DND-41 (cell line): Measurements from ENCODE around the gene LRRC3B.

Source experiments
- EZH2 ChIP-seq: IDR thresholded peaks from 3 replicates; pipeline ENCODE4 v1.6.1; 2012; ENCODE audit warnings: borderline replicate concordance, low read depth, mild to moderate bottlenecking, moderate library complexity, low read length, inconsistent platforms; ENCODE audit not compliant: severe bottlenecking
- TF ChIP-seq, protein P1 (sequence below): IDR thresholded peaks from 2 replicates; pipeline ENCODE4 v1.5.1; 2012; ENCODE audit warnings: borderline replicate concordance, low read length, moderate library complexity, mild to moderate bottlenecking; ENCODE audit not compliant: poor library complexity, severe bottlenecking; ENCODE audit errors: extremely low read depth

DNA sequence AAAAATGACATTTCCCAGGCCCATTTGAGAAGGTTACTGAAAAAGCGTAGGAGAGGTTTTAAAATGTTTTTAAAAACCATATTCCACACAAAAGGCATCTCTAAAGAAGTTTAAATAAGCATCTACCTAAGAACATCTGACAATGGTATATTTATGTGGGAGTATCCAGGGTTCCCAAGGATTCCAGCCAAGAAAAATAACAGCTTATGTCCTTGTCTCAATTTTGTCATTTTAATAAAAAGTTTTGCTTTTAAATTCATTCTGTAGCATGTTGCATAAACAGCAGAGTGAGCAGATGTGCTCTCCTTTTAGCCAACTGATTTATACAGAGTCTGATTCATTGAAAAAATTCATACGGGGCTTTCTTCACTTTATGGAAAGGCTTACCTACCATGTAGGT, 129.9 kb downstream of the LRRC3B start:
- TF ChIP-seq, protein P1, sequence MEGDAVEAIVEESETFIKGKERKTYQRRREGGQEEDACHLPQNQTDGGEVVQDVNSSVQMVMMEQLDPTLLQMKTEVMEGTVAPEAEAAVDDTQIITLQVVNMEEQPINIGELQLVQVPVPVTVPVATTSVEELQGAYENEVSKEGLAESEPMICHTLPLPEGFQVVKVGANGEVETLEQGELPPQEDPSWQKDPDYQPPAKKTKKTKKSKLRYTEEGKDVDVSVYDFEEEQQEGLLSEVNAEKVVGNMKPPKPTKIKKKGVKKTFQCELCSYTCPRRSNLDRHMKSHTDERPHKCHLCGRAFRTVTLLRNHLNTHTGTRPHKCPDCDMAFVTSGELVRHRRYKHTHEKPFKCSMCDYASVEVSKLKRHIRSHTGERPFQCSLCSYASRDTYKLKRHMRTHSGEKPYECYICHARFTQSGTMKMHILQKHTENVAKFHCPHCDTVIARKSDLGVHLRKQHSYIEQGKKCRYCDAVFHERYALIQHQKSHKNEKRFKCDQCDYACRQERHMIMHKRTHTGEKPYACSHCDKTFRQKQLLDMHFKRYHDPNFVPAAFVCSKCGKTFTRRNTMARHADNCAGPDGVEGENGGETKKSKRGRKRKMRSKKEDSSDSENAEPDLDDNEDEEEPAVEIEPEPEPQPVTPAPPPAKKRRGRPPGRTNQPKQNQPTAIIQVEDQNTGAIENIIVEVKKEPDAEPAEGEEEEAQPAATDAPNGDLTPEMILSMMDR = no peak
- TF ChIP-seq EZH2 = no peak
